NCI-H2196 treated with DMSO at 0.1 percent for 48 hours (cell line): ENCODE measurements around the gene LBH.
"Not testable (repeated sequence)": the region's sequence is repeated elsewhere in the genome, so short reads cannot be mapped to it uniquely, and the experiment has no call there.

Experiments used
- DNase-seq: peaks from one replicate; lab custom pipeline; 2025; ENCODE audit not compliant: unreplicated experiment; lab: John Stamatoyannopoulos, UW

Gene LBH

GRCh38 chr2:30255466-30256408 is 24.4 kb downstream of the LBH start:
- no peak for DNase-seq

GRCh38 chr2:30257266-30258214 is 26.2 kb downstream of the LBH start:
- DNase-seq: no peak

- DNase-seq: no peak
Measured at GRCh38 chr2:30259071-30259470, 27.7 kb downstream of the LBH start.

- no peak for DNase-seq
Measured at GRCh38 chr2:30259827-30260679, 28.7 kb downstream of the LBH start.

GRCh38 chr2:30260941-30261340 is 29.6 kb downstream of the LBH start:
- no peak for DNase-seq

- no peak for DNase-seq
Measured at GRCh38 chr2:30261695-30262211, 30.4 kb downstream of the LBH start.

GRCh38 chr2:30262716-30263309 is 31.5 kb downstream of the LBH start:
- DNase-seq: no peak

- DNase-seq: no peak
Measured at GRCh38 chr2:30264274-30264673, 32.9 kb downstream of the LBH start.

- DNase-seq: no peak
Measured at GRCh38 chr2:30265052-30266015, 34.0 kb downstream of the LBH start.

- no peak for DNase-seq
Measured at GRCh38 chr2:30266051-30266621, 34.8 kb downstream of the LBH start.

- no peak for DNase-seq
Measured at GRCh38 chr2:30266705-30267104, 35.4 kb downstream of the LBH start.

GRCh38 chr2:30267161-30267975 is 36.0 kb downstream of the LBH start:
- no peak for DNase-seq

GRCh38 chr2:30268296-30268871 is 37.0 kb downstream of the LBH start:
- no peak for DNase-seq

- DNase-seq: not testable (repeated sequence)
Measured at GRCh38 chr2:30269114-30269770, 37.9 kb downstream of the LBH start.

GRCh38 chr2:30269771-30270145 is 38.4 kb downstream of the LBH start:
- DNase-seq: no peak

GRCh38 chr2:30270166-30270565 is 38.8 kb downstream of the LBH start:
- no peak for DNase-seq

GRCh38 chr2:30271301-30271700 is 40.0 kb downstream of the LBH start:
- DNase-seq: no peak
